ENCODE results near the gene VSIR. TPM values are rescaled to one million over a fixed set of nuclear protein-coding genes. Genes with fewer than 3 reads are reported as not detected.

The VSIR gene
- polyA plus RNA-seq, 1 of the 3 experiments (the other 2 are of a cell fraction): 11.3 TPM

GRCh38 chr10:71816936-71817618 is 43.8 kb upstream of the VSIR start:
- 99% methylated on average over 7 of the region's 8 CpGs for WGBS (ENCODE audit: low lambda C conversion rate)
- H3K9me3 ChIP-seq: no peaks in the 10 kb centered on the region
- no peak for DNase-seq
- H3K27me3 ChIP-seq (ENCODE audit: insufficient read depth): no peaks in the 10 kb centered on the region
- POLR2A ChIA-PET: no interaction called here
- peaks cover 19 to 73% of the 10 kb centered on the region in 2 experiments for H3K36me3 ChIP-seq (replicated peaks in 1 of 2; ENCODE audit: control insufficient read depth in 1 of 2, insufficient read depth in 2 of 2, low read length in 1 of 2)
- H2AFZ ChIP-seq (ENCODE audit: low read depth): no peak overlapping the region
- no peaks in the 10 kb centered on the region for H3F3A ChIP-seq (replicated peaks; ENCODE audit: insufficient read depth)
- no peaks in the 10 kb centered on the region for H3K79me2 ChIP-seq (ENCODE audit: insufficient read depth)
- no peak overlapping the region for H3K4me2 ChIP-seq
- CTCF ChIA-PET: interaction anchor here (1.3 to 5.7 kb wide), 2 partner anchors 80 to 421 kb away, joined by 4 to 40 read pairs; partner anchors contain the start of gene CDH23
- no peak overlapping the region; a peak in 1 of 4 replicates for H3K27ac ChIP-seq (ENCODE audit: low read depth in 2 of 2, low read length in 1 of 2)
- H3K4me1 ChIP-seq (ENCODE audit: control insufficient read depth in 1 of 2, insufficient read depth in 2 of 2, low read depth in 1 of 2, low read length in 1 of 2): no peaks in the 10 kb centered on the region; a peak in 1 of 4 replicates
- no peaks in the 10 kb centered on the region for H3K9me2 ChIP-seq
- no peak for TF ChIP-seq PBX3 (IDR thresholded peaks at IDR 0.05)
- TF ChIP-seq TCF12 (IDR thresholded peaks at IDR 0.05): no peak
- no peak for TF ChIP-seq MEF2A (IDR thresholded peaks at IDR 0.05; ENCODE audit: borderline replicate concordance, low read depth)
- no peak for TF ChIP-seq RCOR1 (IDR thresholded peaks at IDR 0.05; ENCODE audit: low read length)
- TF ChIP-seq EP300 (IDR thresholded peaks at IDR 0.05; ENCODE audit: borderline replicate concordance in 1 of 2, low read depth in 1 of 2, low read length in 1 of 2): no peak
- TF ChIP-seq TEAD4 (IDR thresholded peaks at IDR 0.05; ENCODE audit: borderline replicate concordance, insufficient read depth): no peak
- no peak for TF ChIP-seq GATA2 (CRISPR knock-in tag; IDR thresholded peaks at IDR 0.05)
- no peak for TF ChIP-seq MXI1 (IDR thresholded peaks at IDR 0.05; ENCODE audit: low read depth, low read length)
- TF ChIP-seq NFIC (IDR thresholded peaks at IDR 0.05; ENCODE audit: borderline replicate concordance): no peak
- no peak for TF ChIP-seq GABPA (IDR thresholded peaks at IDR 0.05; ENCODE audit: low read depth)
- TF ChIP-seq FOXM1 (IDR thresholded peaks at IDR 0.05; ENCODE audit: low read depth): no peak
- no peak for TF ChIP-seq SMC3 (IDR thresholded peaks at IDR 0.05; ENCODE audit: low read depth, low read length)
- no peak overlapping the region for H3K4me3 ChIP-seq (ENCODE audit: low read depth in 2 of 2, low read length in 1 of 2)
- no peak overlapping the region for H3K9ac ChIP-seq
- 0 out of 2 replicates have a peak, but pooled peaks cover 6% of the 10 kb centered on the region for H4K20me1 ChIP-seq (ENCODE audit: insufficient read depth)

GRCh38 chr10:71816421-71816851 is 43.1 kb upstream of the VSIR start:
- POLR2A ChIA-PET: no interaction called here
- Histone ChIP-seq H3K36me3 (replicated peaks in 1 of 2; ENCODE audit: control insufficient read depth in 1 of 2, insufficient read depth in 2 of 2, low read length in 1 of 2) (peaks cover 19 to 66% of the 10 kb centered on the region in 2 experiments), H3K4me3 (ENCODE audit: low read depth in 2 of 2, low read length in 1 of 2) (no peak overlapping the region)

More at GRCh38 chr10:71816421-71816851, 43.1 kb upstream of the VSIR start:
- Histone ChIP-seq H3K9me2 (no peaks in the 10 kb centered on the region), H3K27ac (ENCODE audit: low read depth in 2 of 2, low read length in 1 of 2) (no peak overlapping the region; a peak in 1 of 4 replicates), H2AFZ (ENCODE audit: low read depth) (no peak overlapping the region), H4K20me1 (ENCODE audit: insufficient read depth) (0 out of 2 replicates have a peak, but pooled peaks cover 6% of the 10 kb centered on the region), H3K9ac (no peak overlapping the region), H3K4me2 (no peak overlapping the region), H3K79me2 (ENCODE audit: insufficient read depth) (no peaks in the 10 kb centered on the region), H3K9me3 (no peaks in the 10 kb centered on the region), H3K27me3 (ENCODE audit: insufficient read depth) (no peaks in the 10 kb centered on the region), H3F3A (replicated peaks; ENCODE audit: insufficient read depth) (no peaks in the 10 kb centered on the region), H3K4me1 (ENCODE audit: control insufficient read depth in 1 of 2, insufficient read depth in 2 of 2, low read depth in 1 of 2, low read length in 1 of 2) (no peaks in the 10 kb centered on the region; a peak in 1 of 4 replicates)
- CTCF ChIA-PET: interaction anchor here (1.3 to 5.7 kb wide), 2 partner anchors 80 to 420 kb away, joined by 4 to 40 read pairs; partner anchors contain the start of gene CDH23
- TF ChIP-seq ZBTB33 (IDR thresholded peaks at IDR 0.05; ENCODE audit: borderline replicate concordance, low read depth): no peak
- no peak for TF ChIP-seq CHD2 (IDR thresholded peaks at IDR 0.05; ENCODE audit: low read length, partially characterized antibody)
- no peak for TF ChIP-seq POLR2AphosphoS5 (IDR thresholded peaks at IDR 0.05; ENCODE audit: low read depth, low read length)
- no peak for TF ChIP-seq SIN3A (IDR thresholded peaks at IDR 0.05; ENCODE audit: borderline replicate concordance, low read depth, low read length)
- no peak for TF ChIP-seq FOXM1 (IDR thresholded peaks at IDR 0.05; ENCODE audit: low read depth)
- no peak for TF ChIP-seq IRF3 (IDR thresholded peaks at IDR 0.05; ENCODE audit: low read depth, low read length)
- no peak for TF ChIP-seq ELF1 (IDR thresholded peaks at IDR 0.05)
- no peak for TF ChIP-seq CTCF (IDR thresholded peaks at IDR 0.05)
- DNase-seq: no peak
- 84% methylated on average over 10 of the region's 12 CpGs for WGBS (ENCODE audit: low lambda C conversion rate)
